ENCODE measurements around the gene KIF5C.

KIF5C gene

GRCh38 chr2:148924514-148925178 lies 49.6 kb downstream of the KIF5C start:
- DNase-seq (ENCODE audit: low spot score): no peak
- TF ChIP-seq CTCF (IDR thresholded peaks at IDR 0.05; ENCODE audit: borderline replicate concordance, control extremely low read depth, extremely low read depth, insufficient read depth, missing control alignments): no peak
- in situ Hi-C loops (cut with MboI; ENCODE audit: low sequenced_read_pairs, unreplicated experiment): no loop called here

GRCh38 chr2:148926291-148926961 lies 51.4 kb downstream of the KIF5C start:
- peak; percentile 83 for DNase-seq (ENCODE audit: low spot score)
- in situ Hi-C loops (cut with MboI; ENCODE audit: low sequenced_read_pairs, unreplicated experiment): no loop called here
- TF ChIP-seq CTCF (IDR thresholded peaks at IDR 0.05; ENCODE audit: borderline replicate concordance, control extremely low read depth, extremely low read depth, insufficient read depth, missing control alignments): peak; percentile 66

GRCh38 chr2:148926981-148927401 lies 52.0 kb downstream of the KIF5C start:
- in situ Hi-C loops (cut with MboI; ENCODE audit: low sequenced_read_pairs, unreplicated experiment): no loop called here
- no peak for TF ChIP-seq CTCF (IDR thresholded peaks at IDR 0.05; ENCODE audit: borderline replicate concordance, control extremely low read depth, extremely low read depth, insufficient read depth, missing control alignments)
- DNase-seq (ENCODE audit: low spot score): peak; percentile 50

GRCh38 chr2:148928395-148928794 lies 53.4 kb downstream of the KIF5C start:
- in situ Hi-C loops (cut with MboI; ENCODE audit: low sequenced_read_pairs, unreplicated experiment): no loop called here

GRCh38 chr2:148930046-148930775 lies 55.2 kb downstream of the KIF5C start:
- in situ Hi-C loops (cut with MboI; ENCODE audit: low sequenced_read_pairs, unreplicated experiment): no loop called here
- no peak for TF ChIP-seq CTCF (IDR thresholded peaks at IDR 0.05; ENCODE audit: borderline replicate concordance, control extremely low read depth, extremely low read depth, insufficient read depth, missing control alignments)
- no peak for DNase-seq (ENCODE audit: low spot score)

More at GRCh38 chr2:148928395-148928794, 53.4 kb downstream of the KIF5C start:
- no peak for TF ChIP-seq CTCF (IDR thresholded peaks at IDR 0.05; ENCODE audit: borderline replicate concordance, control extremely low read depth, extremely low read depth, insufficient read depth, missing control alignments)
- no peak for DNase-seq (ENCODE audit: low spot score)

- in situ Hi-C loops (cut with MboI; ENCODE audit: low sequenced_read_pairs, unreplicated experiment): no loop called here
- no peak for TF ChIP-seq CTCF (IDR thresholded peaks at IDR 0.05; ENCODE audit: borderline replicate concordance, control extremely low read depth, extremely low read depth, insufficient read depth, missing control alignments)
- DNase-seq (ENCODE audit: low spot score): no peak
Observed at GRCh38 chr2:148932536-148932935, 57.5 kb downstream of the KIF5C start.
